Esophagus squamous epithelium (tissue), 5 donors: Measurements from ENCODE around the gene SMIM8. TPM values are rescaled to one million over a fixed set of nuclear protein-coding genes. Genes with fewer than 3 reads are reported as not detected.

ENCODE experiments used
- DNase-seq: peaks from one replicate; lab custom pipeline; 2025; lab: John Stamatoyannopoulos, UW
- H3K27ac ChIP-seq, 4 donors: fragments of 200-600 bp; sonication (generic); one replicate each; pipeline ENCODE4 v1.5.1; 2016 to 2019; ENCODE audit warnings: mild to moderate bottlenecking in 1 of 4
- H3K27me3 ChIP-seq, 4 donors: fragments of 200-600 bp; sonication (generic); 1 replicate in 3 of 4; 2 replicates in 1 of 4; pipeline versions ENCODE4 v1.5.1 to v1.6.0; 2017 to 2021; ENCODE audit warnings: antibody characterized with exemption in 1 of 4
- H3K36me3 ChIP-seq, 3 donors: fragments of 200-600 bp; sonication (generic); one replicate each; pipeline ENCODE4 v1.5.1; 2016 to 2019
- H3K4me1 ChIP-seq, 3 donors: fragments of 200-600 bp; sonication (generic); one replicate each; pipeline ENCODE4 v1.5.1; 2017 to 2019
- H3K4me3 ChIP-seq, 4 donors: fragments of 200-600 bp; sonication (generic); 1 replicate in 3 of 4; 2 replicates in 1 of 4; pipeline ENCODE4 v1.5.1; 2016 to 2019; ENCODE audit warnings: mild to moderate bottlenecking in 2 of 4, moderate library complexity in 1 of 4
- H3K9me3 ChIP-seq, 3 donors: fragments of 200-600 bp; sonication (generic); one replicate each; pipeline ENCODE4 v1.5.1; 2016 to 2019
- CTCF ChIP-seq, 6 experiments: fragments of 450-650 bp in 4 of 6; fragments of 200-600 bp in 2 of 6; sonication (generic) in 2 of 6; IDR thresholded peaks; one replicate each; pipeline ENCODE4 v1.5.1; 2016 to 2019; ENCODE audit warnings: antibody characterized with exemption in 6 of 6, mild to moderate bottlenecking in 4 of 6, moderate library complexity in 4 of 6
- POLR2A ChIP-seq, 4 donors: fragments of 450-650 bp; IDR thresholded peaks; one replicate each; pipeline ENCODE4 v1.6.1; 2017; ENCODE audit warnings: antibody characterized with exemption in 4 of 4, mild to moderate bottlenecking in 4 of 4, moderate library complexity in 3 of 4
- WGBS, 2 donors: methylation state at CpG; one replicate each; pipeline ENCODE4 v1.1.5; 2018; 5-methylcytosine and 5-hydroxymethylcytosine counted together
- intact Hi-C: fragments of 100-400 bp; cut with DNase I; formaldehyde crosslinking; loops from one replicate; pipeline ENCODE4 v1.15.0; 2022
- total RNA-seq, 4 donors: library from RNA; depleted of rRNA; stranded (reverse); fragments of >200 nt; gene quantifications; one replicate each; pipeline ENCODE4 v1.1.0, GENCODE V29; 2016
- donor health status: DM: yes; HTN: yes; CAD: no.

Gene SMIM8, protein sequence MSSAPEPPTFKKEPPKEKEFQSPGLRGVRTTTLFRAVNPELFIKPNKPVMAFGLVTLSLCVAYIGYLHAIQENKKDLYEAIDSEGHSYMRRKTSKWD
- total RNA-seq = 1 to 10 TPM; 2.3 to 6.3 (median 4.5) TPM

GRCh38 chr6:87322304-87323212 is at the start of gene SMIM8:
Gene SMIM8, plus strand, starts transcription at chr6:87322588. Its CDS starts 14,444 bp downstream, at chr6:87337032.
- DNase-seq = peak; percentile 21
- Histone ChIP-seq H3K4me3 (peak within 1 kb of the TSS; percentile 63 to 90 (median 80)), H3K9me3 (no peaks in the 10 kb centered on the region), H3K27ac (peak within 1 kb of the TSS; percentile 74 to 87 (median 84)), H3K4me1 (peaks cover 0 to 11% (median 4%) of the 10 kb centered on the region in 3 donors), H3K27me3 (no peaks in the 10 kb centered on the region), H3K36me3 (no peaks in the 10 kb centered on the region)
- peak; percentile 95 to 99 (median 98) for TF ChIP-seq CTCF (IDR thresholded peaks at IDR 0.05)
- peak in 2 of 4 donors; percentile 10 to 31 for TF ChIP-seq POLR2A (IDR thresholded peaks at IDR 0.05)
- intact Hi-C loops = no loop called here
- 1% methylated on average over 36 to 60 of the region's 60 CpGs for WGBS, 2 donors

- 46 to 68% methylated on average over 7 of the region's 7 CpGs for WGBS, 2 donors
- intact Hi-C loops = no loop called here
- no peaks in the 10 kb centered on the region for H3K27me3 ChIP-seq
- no peaks in the 10 kb centered on the region for H3K9me3 ChIP-seq
- H3K4me3 ChIP-seq = no peak overlapping the region
- TF ChIP-seq POLR2A (IDR thresholded peaks at IDR 0.05) = no peak
- no peak for TF ChIP-seq CTCF (IDR thresholded peaks at IDR 0.05)
- peaks cover 0 to 9% (median 0%) of the 10 kb centered on the region in 3 donors for H3K4me1 ChIP-seq
- no peak overlapping the region for H3K27ac ChIP-seq
- DNase-seq = no peak
- no peaks in the 10 kb centered on the region for H3K36me3 ChIP-seq
These were observed 47.6 kb upstream of the SMIM8 start for GRCh38 chr6:87274660-87275274.

GRCh38 chr6:87276624-87277023 is 45.8 kb upstream of the SMIM8 start:
- WGBS, 2 donors = 63 to 76% methylated on average over 1 of the region's 1 CpG
- Histone ChIP-seq H3K27ac (no peak overlapping the region), H3K9me3 (no peaks in the 10 kb centered on the region), H3K36me3 (no peaks in the 10 kb centered on the region), H3K27me3 (no peaks in the 10 kb centered on the region), H3K4me1 (peaks cover 0 to 9% (median 0%) of the 10 kb centered on the region in 3 donors), H3K4me3 (no peak overlapping the region)
- TF ChIP-seq POLR2A (IDR thresholded peaks at IDR 0.05) (no peak), CTCF (IDR thresholded peaks at IDR 0.05) (no peak)
- no peak for DNase-seq
- intact Hi-C loops = no loop called here

- H3K36me3 ChIP-seq = no peaks in the 10 kb centered on the region
- H3K27ac ChIP-seq = no peak overlapping the region
- H3K4me3 ChIP-seq = no peak overlapping the region
- no peak for DNase-seq
- TF ChIP-seq CTCF (IDR thresholded peaks at IDR 0.05) (no peak), POLR2A (IDR thresholded peaks at IDR 0.05) (no peak)
- H3K4me1 ChIP-seq = peaks cover 0 to 9% (median 0%) of the 10 kb centered on the region in 3 donors
- intact Hi-C loops = no loop called here
- no peaks in the 10 kb centered on the region for H3K27me3 ChIP-seq
- H3K9me3 ChIP-seq = no peaks in the 10 kb centered on the region
These were observed 45.3 kb upstream of the SMIM8 start for GRCh38 chr6:87277123-87277522.

DNA sequence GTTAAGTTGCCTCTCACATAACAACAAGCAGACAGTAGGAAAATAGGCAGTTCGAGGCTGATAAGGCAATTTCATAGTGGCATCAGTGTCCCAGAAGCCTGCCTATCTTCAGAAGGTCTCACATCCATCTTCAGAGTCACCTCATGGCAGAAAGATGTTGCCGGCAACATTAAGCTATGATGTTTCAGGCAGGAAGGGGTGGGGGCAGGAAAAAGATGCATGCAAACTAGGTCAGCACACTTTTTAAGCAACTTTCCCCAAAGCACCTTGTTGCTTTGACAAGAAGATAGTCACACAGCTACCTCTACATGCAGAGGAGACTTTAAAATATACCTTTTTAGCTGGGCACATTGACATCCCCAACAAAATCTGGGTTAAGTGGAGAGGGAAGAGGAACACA is 43.2 kb upstream of the SMIM8 start:
- WGBS, 2 donors = 54 to 59% methylated on average over 2 of the region's 2 CpGs
- no peak for DNase-seq

More for the DNA sequence above, 43.2 kb upstream of the SMIM8 start:
- Histone ChIP-seq H3K4me1 (peaks cover 0 to 9% (median 0%) of the 10 kb centered on the region in 3 donors), H3K27ac (no peak overlapping the region), H3K36me3 (no peaks in the 10 kb centered on the region), H3K4me3 (no peak overlapping the region), H3K27me3 (no peaks in the 10 kb centered on the region), H3K9me3 (no peaks in the 10 kb centered on the region)
- intact Hi-C loops = no loop called here
- TF ChIP-seq POLR2A (IDR thresholded peaks at IDR 0.05) (no peak), CTCF (IDR thresholded peaks at IDR 0.05) (no peak)
